GM19025 (cell line): ENCODE measurements around the gene AGAP1.
"Not testable (repeated sequence)": the region's sequence is repeated elsewhere in the genome, so short reads cannot be mapped to it uniquely, and the experiment has no call there.

Source experiments
- ATAC-seq: cut with Tn5 transposase; IDR thresholded peaks from one replicate; pipeline ENCODE4 v1.9.1; 2021; ENCODE audit warnings: mild to moderate bottlenecking, low read depth, moderate library complexity; ENCODE audit not compliant: unreplicated experiment

Gene AGAP1

GRCh38 chr2:235746257-235746934, 252.6 kb downstream of the AGAP1 start:
- ATAC-seq = no peak

DNA sequence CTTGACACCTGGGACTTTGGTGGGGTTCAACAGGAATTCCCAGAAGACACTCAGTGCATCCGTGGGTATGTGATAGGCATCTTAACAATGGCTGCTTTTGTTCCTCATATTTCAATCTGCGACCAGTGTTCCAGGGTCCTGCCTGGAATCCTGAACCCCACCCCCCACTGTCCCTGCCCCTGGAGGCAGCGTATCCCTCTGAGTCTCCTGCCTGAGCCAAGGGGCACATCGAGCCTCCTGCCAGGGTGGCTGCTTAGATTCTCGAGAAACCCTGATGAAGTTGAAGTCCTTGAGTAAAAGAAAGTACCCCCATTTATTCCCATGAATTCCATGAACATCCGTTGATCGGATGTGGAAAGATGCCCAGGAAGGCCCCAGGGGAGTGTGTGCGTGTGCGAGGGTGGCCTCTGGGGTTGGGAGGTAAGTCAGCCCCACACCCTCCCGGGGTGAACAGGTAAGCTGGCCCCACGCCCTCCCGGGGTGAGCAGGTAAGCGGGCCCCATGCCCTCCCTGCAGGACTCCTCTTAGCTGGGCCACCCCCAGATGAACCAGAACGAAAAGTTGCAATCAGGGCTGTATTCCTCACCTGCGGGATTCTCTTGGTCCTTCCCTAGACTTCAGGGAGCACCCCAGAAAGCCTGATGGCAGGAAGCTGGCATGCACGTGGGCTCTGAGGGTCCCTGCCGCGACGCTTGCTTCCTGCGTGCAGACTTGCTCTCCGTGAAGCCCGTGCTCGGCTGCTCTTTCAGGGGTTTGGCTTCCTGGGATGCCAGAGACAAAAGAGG, 253.3 kb downstream of the AGAP1 start:
- no peak for ATAC-seq

- ATAC-seq = no peak
Observed at GRCh38 chr2:235747786-235748091, 253.9 kb downstream of the AGAP1 start.

DNA sequence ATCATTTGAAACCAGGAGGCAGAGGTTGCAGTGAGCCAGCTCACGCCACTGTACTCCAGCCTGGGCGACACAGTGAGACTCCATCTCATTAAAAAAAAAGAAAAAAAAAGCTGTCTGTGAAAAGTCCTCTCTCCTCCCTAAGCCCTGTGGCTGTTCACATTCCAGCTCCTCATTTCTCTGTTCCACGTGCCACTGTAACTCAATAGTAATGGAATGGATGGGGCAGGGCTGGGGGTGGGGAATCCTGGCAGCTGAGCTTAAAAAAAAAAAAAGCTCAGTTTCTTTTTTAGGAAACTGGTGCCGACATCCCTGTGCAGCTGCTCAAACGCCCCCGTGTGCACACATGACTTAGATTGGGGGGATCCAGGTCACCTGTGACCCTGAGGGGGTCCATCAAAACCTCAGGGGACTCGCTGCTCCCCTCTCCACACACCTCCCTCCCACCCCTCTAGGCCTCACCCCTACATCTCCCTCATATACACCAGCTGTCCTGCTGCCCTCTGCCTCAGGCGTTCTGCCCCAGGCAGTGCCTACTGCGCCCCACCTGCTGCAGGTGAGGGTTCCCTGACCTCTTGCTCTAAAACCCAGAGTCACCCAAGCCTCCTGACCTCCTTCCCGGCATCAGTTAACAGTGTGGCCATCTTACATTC, 255.4 kb downstream of the AGAP1 start:
- no peak for ATAC-seq

- ATAC-seq = no peak
Observed at GRCh38 chr2:235749771-235750160, 255.9 kb downstream of the AGAP1 start.

GRCh38 chr2:235752846-235753245, 259.0 kb downstream of the AGAP1 start:
- ATAC-seq = no peak

DNA sequence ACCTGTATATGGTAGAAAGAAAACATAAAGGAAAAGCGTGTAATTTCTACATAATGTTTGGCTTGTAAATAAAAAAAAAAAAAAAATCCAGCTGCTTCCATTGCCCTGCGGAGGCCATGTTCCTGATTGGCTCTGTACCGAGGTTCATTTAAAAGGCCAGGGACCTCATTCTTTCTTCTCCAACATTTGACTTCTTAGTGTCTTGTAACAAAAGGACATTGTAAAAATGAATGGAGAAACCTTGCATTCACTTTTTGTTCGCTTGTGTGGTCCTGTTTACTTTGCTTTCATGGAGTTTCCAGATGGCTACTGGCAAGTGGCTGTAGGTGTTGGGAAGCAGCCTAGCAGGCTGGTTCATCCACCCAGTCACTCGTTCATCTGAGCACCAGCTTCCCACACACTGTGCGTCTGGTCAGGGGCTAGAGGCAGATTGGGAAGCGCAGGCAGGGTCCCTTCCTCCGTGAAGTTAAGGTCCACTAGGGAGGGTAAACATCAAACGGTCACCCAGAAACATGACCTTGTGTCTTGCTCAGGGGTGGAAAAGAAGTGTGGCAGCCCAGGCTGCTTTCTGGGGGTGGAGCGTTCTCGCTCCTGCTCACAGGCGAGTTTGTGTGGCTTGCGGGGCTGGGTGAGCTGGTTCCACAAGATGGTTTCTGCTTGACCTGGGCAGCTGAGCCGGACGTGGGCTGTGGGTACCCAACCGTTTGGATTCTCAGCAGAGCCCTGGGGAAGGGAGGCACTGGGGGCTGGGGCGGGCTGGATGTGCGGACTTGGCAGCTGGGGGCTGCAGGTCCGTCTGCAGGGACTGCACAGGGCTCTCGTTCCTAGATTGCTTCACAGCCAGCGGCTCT, 260.7 kb downstream of the AGAP1 start:
- ATAC-seq = no peak

GRCh38 chr2:235756491-235756890, 262.6 kb downstream of the AGAP1 start:
- no peak for ATAC-seq

DNA sequence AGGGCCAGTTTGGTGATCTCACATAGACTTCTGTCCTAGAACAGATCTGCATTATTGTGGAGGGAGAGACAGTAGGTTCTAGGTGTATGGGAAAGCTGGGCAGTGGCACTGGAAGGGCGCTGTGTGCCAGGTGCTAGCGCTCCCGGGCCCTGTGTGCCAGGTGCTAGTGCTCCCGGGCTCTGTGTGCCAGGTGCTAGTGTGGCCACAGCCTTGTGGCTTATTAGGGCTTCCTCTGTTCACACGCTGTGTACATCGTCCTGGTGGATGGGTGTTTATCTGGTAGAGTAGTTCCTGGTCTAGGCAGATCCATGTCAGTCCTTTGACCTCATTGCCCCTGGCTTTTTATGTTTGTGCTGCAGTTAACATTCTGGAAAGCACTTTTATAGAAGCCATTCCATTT, 263.4 kb downstream of the AGAP1 start:
- ATAC-seq = no peak

DNA sequence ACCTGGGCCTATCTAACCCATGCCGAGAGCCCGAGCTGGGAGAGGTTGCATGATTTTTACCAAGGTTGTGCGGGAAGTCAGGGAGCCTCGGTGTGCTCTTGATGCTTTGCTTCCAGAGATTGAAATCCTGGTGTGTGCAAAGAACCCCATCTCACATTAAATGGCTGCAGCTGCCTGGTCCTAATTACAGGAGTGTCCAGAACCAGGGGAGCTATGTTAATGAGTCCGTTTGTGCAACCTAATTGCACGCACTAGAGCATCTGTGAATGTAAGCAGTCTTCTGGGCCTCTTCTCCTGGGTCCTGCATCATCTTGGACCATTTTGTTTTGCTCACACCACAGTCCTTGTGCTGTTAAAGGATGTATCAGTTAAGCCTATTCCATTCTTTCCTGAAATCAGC, 263.8 kb downstream of the AGAP1 start:
- no peak for ATAC-seq

DNA sequence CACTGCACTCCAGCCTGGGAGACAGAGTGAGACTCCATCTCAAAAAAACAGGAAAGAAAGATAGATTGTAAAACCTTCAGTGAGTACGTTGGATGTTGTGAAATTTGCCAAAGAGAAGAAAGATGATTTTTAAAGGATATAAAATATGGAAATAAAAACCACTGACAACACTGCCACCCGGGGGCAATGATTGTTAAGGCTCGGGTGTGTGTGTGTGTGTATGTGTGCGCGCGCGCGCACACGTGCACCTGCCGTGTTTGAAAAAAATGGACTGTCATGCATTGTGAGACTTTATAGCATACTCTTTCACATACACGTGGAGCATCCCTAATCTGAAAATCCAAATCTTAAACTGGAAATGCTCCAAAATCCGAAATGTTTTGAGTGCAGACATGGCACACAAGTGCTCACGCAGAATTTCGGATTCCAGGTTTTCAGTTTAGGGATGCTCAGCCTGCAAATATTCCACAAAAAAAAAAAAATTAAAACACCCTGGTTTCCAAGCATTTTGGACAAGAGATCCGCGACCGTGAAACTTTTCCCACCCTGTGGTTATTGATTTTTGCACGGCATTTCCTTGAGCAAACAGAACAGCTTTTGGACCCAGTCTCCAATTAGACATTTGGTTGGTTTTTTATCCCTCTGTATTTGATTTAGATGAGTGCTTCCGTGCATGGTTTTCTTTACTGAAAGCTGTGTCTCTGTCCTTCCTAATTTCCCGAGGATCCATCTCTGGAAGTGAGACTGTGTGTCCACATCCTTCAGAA, 269.2 kb downstream of the AGAP1 start:
- no peak for ATAC-seq

GRCh38 chr2:235763816-235764215, 270.0 kb downstream of the AGAP1 start:
- ATAC-seq = no peak

GRCh38 chr2:235764478-235764877, 270.6 kb downstream of the AGAP1 start:
- ATAC-seq = not testable (repeated sequence)

DNA sequence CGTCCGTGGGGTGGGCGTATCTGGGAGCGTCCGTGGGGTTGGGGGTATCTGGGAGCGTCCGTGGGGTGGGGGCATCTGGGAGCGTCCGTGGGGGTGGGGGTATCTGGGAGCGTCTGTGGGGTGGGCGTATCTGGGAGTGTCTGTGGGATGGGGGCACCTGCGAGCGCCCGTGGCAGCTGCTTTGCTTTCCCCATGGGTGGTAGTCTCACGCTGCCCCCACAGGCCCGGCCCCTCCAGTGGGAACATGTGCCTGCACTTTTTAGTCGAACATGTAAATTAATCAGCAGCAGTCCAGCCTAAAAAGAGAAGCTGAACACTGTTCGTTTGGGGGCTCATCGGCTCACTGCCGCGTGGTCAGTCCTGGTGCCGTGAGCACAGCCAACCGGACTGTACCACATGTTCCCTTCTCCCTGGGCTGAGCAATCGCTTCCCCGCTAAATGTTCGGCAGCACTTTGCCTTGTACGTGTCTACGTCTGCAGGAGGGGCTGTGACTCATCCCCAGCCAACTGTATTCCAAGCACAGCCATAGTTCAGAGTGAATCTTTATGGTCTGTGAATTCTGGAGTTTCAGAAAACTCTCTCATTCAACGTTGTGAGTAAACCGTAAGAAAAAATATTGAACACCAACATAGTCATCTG, 271.5 kb downstream of the AGAP1 start:
- ATAC-seq = no peak

DNA sequence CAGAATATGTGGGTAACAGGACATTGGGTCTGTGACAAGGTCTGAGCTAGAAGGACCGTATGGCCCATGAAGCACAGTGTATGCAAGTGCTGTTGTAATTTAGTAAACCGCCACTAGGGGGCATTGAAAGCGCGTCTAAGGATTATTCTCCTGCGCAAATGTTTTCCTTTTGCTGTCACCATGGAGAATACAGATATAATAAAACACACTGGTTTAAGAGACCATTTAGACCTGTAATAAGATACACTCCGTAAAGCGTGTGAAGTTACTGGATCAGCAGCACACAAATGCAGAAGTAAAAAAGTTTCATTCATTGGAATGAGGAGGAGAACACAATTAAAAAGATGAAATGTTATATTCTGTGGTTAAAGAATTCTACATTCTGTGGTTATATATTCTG, 272.4 kb downstream of the AGAP1 start:
- ATAC-seq = no peak

DNA sequence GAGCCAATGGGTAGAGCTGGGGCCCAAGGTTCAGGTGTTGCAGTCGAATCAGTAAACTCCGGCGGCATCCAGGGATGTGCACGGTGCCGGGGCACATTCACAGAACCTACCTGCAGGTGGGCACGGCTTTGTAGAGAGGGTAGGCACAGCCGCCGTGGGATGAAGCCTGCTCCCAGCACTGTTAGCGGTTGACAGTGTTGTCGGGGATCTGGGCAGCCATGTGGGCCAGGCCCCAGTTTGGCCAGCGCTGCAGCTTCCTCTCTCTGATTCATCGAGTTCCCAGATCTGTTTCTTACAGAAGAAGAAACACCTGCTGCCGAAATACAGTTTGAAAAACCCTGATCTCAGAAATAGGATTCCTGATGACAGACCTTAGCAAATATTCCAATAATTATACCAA, 274.8 kb downstream of the AGAP1 start:
- ATAC-seq = no peak

GRCh38 chr2:235769046-235769445, 275.2 kb downstream of the AGAP1 start:
- no peak for ATAC-seq

DNA sequence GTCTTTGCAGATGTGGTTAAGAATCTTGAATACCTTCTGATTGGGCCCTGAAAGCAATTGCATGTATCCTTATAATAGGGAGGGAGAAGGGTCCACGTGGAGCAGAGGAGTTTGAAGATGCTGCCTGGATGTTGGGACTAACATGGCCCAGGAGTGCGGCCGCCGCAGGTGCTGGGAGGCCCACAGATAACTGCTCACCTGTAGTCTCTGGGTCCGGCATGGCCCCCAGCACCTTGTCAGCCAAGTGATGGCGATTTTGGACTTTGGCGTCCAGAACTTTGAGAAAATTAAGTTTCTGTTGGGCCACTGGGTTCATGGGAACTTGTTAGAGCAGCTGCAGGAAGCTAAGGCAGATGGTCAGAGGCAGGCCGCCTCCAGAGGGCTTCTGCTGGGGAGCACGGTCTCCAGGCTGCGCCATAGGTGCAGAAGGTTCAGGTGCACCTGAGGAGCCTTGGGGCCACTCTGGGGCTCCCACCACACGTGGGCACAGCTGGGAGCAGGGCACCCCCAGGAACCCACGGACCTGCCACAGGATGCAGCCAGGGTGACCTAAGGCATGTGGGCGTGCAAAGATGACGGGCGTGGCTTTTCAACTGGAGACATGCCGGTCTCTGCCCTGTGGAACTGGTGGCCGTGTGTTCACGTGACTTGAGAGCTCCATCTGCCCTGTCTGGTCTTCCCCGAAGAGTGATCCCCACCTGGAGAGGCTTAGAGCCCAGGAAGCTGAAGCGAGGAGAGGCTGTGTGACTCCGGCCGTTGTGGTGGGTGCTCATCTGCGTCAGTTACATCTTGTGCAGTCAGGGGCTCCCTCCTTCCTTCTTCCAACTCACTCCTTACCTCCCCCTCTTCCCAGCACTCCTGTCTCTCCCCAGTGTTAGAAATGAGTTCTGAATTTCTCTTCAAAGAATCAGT, 277.3 kb downstream of the AGAP1 start:
- no peak for ATAC-seq
